Fibroblast of skin of right biceps (primary cell): ENCODE measurements around the gene PSMB9.
A peak's percentile ranks its signal among the peaks of the same experiment; 100 is the strongest.
"Not testable (repeated sequence)": the region's sequence is repeated elsewhere in the genome, so short reads cannot be mapped to it uniquely, and the experiment has no call there.

Experiments used
- DNase-seq: peaks from one replicate; pipeline ENCODE4 v3.0.0-alpha.2; 2013

PSMB9 gene

DNA sequence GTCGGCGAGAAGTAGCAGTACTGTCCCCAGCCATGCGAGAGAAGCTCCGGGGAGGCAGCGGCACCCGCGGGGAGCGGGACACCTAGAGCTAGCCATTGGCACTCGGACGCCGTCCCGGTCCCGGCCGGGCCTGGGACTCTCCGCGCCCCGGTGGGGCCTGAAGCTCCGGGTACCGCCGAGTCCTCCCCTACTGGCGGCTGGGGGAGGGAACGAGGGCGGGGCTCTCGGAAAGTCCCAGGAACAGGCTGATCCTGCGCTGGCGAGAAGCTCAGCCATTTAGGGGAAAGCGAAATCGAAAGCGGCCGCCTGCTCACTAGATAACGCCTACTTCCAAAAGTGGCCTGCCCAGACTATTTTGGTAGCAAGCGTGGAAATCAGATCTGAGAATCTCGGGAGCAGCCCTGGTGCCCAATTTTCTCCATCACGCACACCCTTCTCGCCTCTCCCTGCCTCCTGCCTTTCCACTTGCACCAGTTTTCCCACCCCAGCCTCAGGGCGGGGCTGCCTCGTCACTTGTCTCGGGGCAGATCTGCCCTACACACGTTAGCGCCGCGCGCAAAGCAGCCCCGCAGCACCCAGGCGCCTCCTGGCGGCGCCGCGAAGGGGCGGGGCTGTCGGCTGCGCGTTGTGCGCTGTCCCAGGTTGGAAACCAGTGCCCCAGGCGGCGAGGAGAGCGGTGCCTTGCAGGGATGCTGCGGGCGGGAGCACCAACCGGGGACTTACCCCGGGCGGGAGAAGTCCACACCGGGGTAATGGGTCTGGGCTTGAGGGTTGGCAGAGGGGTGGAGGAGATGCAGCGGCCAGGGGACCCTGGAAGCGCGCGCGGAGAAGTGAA, at the start of gene PSMB9, which contains the start of gene TAP1:
TSS of gene PSMB9 (plus strand) at position 652 of the 835 bp plus-strand sequence. CDS start at position 690, 38 bp downstream.
TSS of gene TAP1 (minus strand) at position 164 of the 835 bp plus-strand sequence. CDS start at position 96, 68 bp downstream.
- DNase-seq, result peak; percentile 90

GRCh38 chr6:32805404-32805803, 48.6 kb upstream of the PSMB9 start:
- not testable (repeated sequence) for DNase-seq

GRCh38 chr6:32807020-32807580, 46.9 kb upstream of the PSMB9 start:
- DNase-seq, result no peak

DNA sequence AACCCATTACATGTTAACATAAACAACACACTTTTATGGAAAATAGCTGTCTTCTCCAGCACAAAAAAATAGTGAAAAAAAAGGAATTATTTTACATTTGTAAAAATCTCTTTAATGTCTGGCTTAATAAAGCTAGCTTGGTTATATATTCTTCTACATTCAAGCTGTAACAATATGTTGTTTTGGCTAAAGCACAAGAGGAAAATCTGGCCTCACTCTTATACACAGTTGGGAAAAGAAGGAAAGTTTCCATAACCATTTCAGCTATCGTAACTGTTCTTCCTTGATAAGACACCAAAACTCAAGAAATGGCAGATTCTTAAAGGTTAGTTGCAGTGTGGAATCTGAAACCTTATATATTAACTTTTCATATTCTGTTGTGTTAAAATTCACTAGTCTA, 44.8 kb upstream of the PSMB9 start:
- no peak for DNase-seq

GRCh38 chr6:32814145-32814544, 39.8 kb upstream of the PSMB9 start:
- no peak for DNase-seq

DNA sequence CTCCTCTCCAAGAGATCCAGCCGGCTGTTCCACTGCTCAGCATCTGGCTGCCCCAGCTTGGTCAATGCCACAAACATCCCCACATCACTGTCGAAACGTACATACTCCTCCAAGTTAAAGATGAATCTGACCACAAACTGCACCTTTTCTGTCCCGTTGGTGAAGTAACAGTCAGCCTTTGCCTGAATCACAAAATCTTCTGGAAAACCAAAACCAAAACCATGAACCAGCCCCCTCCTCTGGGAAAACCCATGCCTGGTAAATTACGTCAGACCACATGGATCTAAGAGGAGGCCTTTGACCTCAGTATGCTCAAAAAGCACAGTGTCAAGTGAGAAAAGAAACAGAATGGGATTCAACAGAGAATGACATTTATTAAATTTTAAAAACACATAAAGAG, 38.9 kb upstream of the PSMB9 start:
- peak; percentile 51 for DNase-seq

GRCh38 chr6:32815996-32816395, 38.0 kb upstream of the PSMB9 start:
- no peak for DNase-seq

- DNase-seq, result no peak
Measured at GRCh38 chr6:32816746-32817204, 37.2 kb upstream of the PSMB9 start, which contains the start of gene HLA-DOB. Gene HLA-DOB (minus strand): TSS chr6:32817002. CDS start chr6:32816951, 51 bp downstream.

DNA sequence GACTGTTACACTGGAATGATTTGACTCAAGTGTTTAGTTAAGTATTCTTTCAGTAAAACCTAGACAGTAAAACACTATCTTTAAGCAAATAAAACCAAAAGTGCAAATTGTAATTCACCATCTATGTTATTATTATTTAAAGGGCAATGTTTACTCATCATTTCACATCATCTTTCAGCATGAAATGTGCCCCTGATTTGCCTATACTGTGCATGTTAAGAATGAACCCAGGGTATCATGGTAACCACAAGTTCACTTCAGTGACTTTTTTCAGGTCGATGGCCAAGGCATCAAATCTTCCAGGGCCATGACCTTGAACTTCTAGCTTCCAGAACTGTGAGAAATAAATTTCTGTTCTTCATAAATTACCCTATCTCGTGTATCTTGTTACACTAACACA, 35.1 kb upstream of the PSMB9 start:
- no peak for DNase-seq

- peak; percentile 84 for DNase-seq
Measured at GRCh38 chr6:32819729-32820128, 34.3 kb upstream of the PSMB9 start.

DNA sequence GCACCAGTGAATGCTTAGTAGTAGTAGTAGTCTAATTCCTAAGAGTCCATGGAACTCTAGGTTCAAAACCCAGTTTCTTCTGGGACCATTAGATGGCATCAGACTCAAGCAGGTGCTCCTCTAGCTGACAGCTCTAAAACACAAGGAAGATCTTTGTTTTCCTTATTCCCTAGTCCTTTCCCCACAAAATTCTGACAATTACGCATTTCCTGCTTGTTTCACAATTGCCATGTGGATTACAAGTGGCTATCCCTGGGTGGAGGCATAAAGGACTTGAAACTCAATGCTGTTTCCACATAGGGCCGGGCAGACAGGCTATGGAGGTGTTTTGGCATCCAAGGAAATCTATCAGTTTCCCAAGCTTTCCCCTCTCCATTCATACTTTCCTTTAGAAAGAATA, 28.0 kb upstream of the PSMB9 start:
- DNase-seq, result peak; percentile 53

DNA sequence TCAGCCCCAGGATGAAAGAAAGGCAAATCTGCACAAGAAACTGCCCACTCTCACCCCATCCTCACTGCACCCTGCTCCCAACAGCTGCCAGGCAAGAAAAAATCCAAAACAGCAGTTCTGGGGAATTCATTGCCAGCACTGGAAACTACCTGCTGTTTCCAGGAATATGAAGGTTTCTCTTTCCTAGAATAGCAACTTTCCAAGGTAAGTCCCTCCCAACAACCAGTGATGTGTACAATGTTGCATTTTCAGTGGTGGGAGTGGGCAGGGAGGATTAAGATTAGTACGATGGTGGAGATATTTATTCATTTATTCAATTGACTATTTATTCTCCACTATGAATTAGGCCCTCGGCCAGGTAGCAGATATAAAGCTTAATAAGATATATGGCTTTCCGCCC, 27.0 kb upstream of the PSMB9 start:
- DNase-seq, result no peak

GRCh38 chr6:32829495-32829894, 24.5 kb upstream of the PSMB9 start:
- no peak for DNase-seq

DNA sequence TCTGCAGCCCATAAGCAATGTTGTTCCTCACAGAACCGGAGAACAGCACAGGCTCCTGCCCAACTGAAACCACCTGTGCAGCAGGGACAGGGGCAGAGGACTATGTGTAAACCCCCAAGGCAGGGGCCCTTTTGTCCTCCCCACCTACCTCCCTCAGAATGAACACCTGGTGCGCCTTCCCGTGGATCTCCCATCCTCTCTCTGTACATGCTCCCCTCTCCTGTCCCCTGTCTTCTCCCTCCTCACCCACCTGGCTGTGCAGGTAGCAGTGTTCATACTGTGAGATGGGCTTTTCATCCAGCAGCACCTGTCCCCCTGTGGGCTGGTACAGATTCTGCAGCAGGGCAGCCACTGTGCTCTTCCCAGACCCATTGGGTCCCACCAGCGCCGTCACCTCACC, 24.0 kb upstream of the PSMB9 start:
- no peak for DNase-seq

- DNase-seq, result no peak
Measured at GRCh38 chr6:32830936-32831335, 23.1 kb upstream of the PSMB9 start.

- no peak for DNase-seq
Measured at GRCh38 chr6:32832535-32832934, 21.5 kb upstream of the PSMB9 start.

DNA sequence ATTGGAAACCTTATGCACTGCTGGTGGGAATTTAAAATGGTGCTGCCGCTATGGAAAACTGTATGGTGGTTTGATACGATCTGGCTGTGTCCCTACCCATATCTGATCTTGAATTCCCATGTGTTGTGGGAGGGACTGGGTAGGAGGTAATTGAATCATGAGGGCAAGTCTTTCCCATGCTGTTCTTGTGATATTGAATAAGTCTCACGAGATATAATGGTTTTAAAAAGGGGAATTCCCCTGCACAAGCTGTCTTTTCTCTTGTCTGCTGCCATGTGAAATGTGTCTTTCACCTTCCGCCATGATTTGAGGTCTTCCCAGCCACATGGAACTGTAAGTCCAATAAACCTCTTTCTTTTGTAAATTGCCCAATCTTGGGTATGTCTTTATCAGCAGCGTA, 20.3 kb upstream of the PSMB9 start:
- no peak for DNase-seq

DNA sequence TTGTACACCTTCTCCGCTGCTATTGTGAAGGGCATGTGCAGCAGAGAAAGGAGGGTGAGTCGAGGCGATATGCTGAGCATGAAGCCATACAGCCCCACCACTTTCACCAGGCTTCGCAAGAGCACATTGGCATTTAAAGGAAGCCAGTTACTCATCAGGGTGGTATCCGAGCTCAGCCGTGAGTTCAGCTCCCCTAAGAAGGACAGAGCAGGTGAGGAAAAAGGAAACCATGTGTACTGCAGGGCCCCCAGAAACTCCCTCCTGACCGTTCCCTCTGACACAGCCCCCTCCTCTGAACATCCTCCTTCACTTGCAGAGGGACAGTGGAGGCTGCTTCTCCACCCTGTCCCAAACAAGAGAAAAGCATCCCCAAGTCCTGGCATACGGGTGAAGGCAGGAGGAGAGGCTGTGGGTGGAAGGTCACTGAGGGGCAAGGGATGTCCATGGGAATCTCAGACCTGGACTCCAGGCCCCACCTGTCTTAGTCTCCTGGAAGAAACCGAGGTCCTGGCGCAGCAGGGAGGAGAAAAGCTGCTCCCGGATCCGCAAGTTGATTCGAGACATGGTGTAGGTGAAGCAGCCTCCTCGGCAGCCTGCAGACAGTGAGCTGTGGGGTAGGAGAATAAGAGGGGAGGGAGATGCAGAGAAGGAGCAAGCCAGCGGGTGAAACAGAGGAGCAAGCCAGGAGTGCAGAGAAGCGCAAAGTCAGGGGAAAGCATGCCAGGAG, 18.7 kb upstream of the PSMB9 start:
- no peak for DNase-seq

DNA sequence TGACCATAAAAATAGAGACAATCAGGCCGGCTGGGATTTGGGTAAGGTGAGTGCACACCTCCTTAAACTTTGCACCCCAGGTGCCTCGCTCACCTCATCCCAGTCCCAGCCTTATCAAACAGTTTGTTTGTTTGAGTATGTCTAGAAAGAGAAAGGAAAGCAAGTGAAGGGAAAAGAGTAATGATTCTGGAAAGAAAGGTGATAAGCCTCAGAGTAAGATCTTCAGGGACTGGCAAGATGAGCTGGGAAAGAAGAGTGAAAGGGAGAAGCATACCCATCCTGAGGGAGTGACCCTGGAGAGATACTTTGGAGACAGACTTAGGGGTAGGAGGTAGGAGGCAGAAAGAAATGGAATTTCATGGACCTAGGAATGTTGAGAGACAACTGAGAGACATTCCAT, 17.1 kb upstream of the PSMB9 start:
- no peak for DNase-seq

- DNase-seq, result peak; percentile 9
Measured at GRCh38 chr6:32837651-32838113, 16.3 kb upstream of the PSMB9 start.

DNA sequence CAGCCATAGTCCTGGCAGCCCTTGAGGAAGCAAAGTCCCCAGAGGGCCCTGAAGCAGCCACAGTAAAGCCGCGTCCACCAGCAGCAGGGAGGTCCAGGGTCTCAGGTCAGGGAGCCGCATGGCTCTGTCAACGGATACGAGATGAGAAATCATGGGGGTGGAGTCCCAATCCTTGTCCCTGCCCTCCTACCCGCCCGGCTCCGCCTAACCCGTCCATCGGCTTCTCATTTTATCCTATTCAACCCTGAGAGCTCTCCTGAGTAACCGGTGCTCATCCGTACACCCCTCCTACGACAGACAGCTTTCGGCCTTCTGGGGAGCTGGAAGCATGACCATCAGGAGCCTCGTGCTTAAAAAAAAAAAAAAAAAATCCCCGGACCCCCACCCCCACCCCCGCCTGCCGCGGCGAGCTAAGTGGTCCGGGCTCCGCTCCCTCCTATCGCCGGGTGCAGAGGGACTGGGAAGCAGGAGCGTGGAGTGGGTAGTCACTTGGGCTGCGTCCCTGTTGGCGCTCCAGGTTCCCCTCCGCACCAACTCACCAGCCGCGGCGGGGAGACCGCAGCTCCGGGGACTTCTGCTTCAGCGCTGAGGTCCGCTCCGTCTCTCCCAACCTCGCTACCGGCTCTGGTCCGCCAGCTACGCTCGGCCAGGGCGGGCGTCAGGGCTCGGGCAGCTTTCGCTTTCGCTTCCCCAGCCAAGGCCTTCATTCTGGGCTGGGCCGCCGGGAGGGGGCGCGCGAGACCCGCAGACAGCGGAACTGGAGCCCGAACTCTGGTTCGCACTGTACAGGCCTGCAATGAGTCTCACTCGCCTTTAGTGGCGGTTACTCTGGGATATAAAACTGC, 15.7 kb upstream of the PSMB9 start, which contains the start of gene TAP2:
TSS of gene TAP2 (minus strand) at position 626 of the 845 bp plus-strand sequence. CDS start at position 120, 506 bp downstream.
- DNase-seq, result peak; percentile 89

- DNase-seq, result no peak
Measured at GRCh38 chr6:32839356-32839755, 14.6 kb upstream of the PSMB9 start.
